Right lung (tissue), 10 donors: ENCODE measurements around the gene MORC2. TPM values are rescaled to one million over a fixed set of nuclear protein-coding genes. Genes with fewer than 3 reads are reported as not detected.
A peak's percentile ranks its signal among the peaks of the same experiment; 100 is the strongest.

Source experiments
- DNase-seq, 2 donors: peaks; one replicate each; pipeline ENCODE4 v3.0.0-alpha.2; 2013
- long read RNA-seq, 8 donors: transcript quantifications; one replicate each; lab custom pipeline, GENCODE V29; 2026
- polyA plus RNA-seq, 5 donors: library from polyadenylated mRNA; unstranded; fragments of 120-200 nt; gene quantifications; one replicate each; pipeline versions ENCODE4 v1.2.1 to v1.2.3, GENCODE V29; 2013; ENCODE audit warnings: inconsistent platforms in 1 of 5, low replicate concordance in 1 of 5; ENCODE audit not compliant: insufficient read length in 5 of 5, insufficient read depth in 1 of 5

The MORC2 gene
- polyA plus RNA-seq, result 10 to 100 TPM; 28.1 to 37.2 (median 35.9) TPM
- long read RNA-seq, donor 1, full-length matches to known transcripts, result 2 of 2 reads
- long read RNA-seq, donor 1, partial matches to known transcripts, result 0 of 2 reads
- long read RNA-seq, donor 1, other reads (novel, unspliced or antisense), result 0 of 2 reads
- long read RNA-seq, donor 2, full-length matches to known transcripts, result 3 of 3 reads
- long read RNA-seq, donor 2, partial matches to known transcripts, result 0 of 3 reads
- long read RNA-seq, donor 2, other reads (novel, unspliced or antisense), result 0 of 3 reads
- long read RNA-seq, donor 3, partial matches to known transcripts, result 0 of 2 reads
- long read RNA-seq, donor 3, other reads (novel, unspliced or antisense), result 0 of 2 reads
- long read RNA-seq, donor 4, full-length matches to known transcripts, result 1 of 1 reads
- long read RNA-seq, donor 4, partial matches to known transcripts, result 0 of 1 reads
- long read RNA-seq, donor 4, other reads (novel, unspliced or antisense), result 0 of 1 reads
- long read RNA-seq, donor 5, result 0 reads
- long read RNA-seq, donor 6, full-length matches to known transcripts, result 2 of 170 reads
- long read RNA-seq, donor 6, partial matches to known transcripts, result 134 of 170 reads
- long read RNA-seq, donor 6, other reads (novel, unspliced or antisense), result 34 of 170 reads
- long read RNA-seq, donor 7, full-length matches to known transcripts, result 5 of 146 reads
- long read RNA-seq, donor 7, partial matches to known transcripts, result 64 of 146 reads
- long read RNA-seq, donor 7, other reads (novel, unspliced or antisense), result 77 of 146 reads
- long read RNA-seq, donor 8, full-length matches to known transcripts, result 1 of 1 reads
- long read RNA-seq, donor 8, partial matches to known transcripts, result 0 of 1 reads
- long read RNA-seq, donor 8, other reads (novel, unspliced or antisense), result 0 of 1 reads

DNA sequence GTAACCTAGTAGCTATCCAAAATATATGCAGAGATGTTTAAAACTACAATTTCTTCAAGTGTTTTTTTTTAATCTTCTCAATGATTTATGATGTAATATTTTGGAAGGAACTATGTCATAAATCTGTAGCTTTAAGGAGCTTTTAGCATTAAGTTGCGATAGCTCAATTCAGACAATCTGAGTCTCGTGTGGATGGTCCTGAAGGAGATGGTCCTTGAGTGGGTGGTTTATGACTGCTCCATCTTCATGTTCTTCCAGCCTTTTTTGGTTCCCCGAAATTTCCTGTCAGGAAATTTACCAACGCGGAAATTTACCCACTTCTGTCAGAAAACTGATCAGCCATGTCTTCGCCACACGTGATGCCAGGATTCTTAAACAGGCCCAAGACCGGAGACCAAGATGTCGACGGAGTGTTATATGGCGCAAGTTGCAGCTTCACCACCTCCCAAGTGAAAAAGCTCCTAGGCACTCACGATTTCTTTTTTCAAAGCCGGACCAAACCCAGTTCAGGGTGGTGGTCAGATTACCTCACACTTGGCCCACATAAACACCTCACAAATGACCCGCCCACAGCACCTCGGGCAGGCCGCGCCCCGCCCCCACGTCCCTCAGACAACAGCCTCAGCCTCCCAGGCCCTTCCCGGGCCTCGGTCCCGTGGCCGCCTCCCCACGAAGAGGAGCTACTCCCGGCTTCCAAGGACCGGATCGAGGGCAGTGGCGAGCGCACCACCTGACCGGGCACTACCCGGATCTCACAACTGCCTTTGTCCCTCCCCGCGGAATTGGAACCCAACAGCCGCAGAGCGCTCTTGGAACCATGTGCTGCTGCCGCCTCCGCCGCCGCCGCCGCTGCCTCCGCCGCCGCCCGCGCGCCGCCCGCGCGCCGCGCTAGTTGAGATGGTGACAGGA is at the start of gene MORC2:
Gene MORC2, minus strand, starts transcription at position 760 of the 909 bp plus-strand sequence. CDS start 885 bp downstream, outside the sequence.
- DNase-seq, result peak in 1 of 2 donors; percentile 24

DNA sequence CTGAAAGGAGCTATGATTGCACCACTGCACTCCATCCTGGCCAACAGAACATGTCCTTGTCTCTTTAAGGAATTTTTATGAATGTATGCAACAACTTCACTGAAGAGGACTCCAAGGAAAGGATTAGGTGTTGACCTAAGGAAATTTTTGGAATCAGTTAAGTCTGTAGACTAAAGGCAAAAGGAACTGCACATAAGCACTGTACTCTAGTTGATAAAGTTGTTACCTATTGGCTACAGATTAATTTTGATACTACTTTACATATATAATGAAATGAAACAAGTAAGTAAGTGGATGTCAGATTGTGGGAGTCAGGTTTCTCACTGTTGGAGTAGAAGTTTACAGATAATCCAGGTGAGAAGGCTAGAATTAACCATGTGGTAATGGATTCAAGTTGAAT is 37.0 kb upstream of the MORC2 start:
- DNase-seq, result no peak

DNA sequence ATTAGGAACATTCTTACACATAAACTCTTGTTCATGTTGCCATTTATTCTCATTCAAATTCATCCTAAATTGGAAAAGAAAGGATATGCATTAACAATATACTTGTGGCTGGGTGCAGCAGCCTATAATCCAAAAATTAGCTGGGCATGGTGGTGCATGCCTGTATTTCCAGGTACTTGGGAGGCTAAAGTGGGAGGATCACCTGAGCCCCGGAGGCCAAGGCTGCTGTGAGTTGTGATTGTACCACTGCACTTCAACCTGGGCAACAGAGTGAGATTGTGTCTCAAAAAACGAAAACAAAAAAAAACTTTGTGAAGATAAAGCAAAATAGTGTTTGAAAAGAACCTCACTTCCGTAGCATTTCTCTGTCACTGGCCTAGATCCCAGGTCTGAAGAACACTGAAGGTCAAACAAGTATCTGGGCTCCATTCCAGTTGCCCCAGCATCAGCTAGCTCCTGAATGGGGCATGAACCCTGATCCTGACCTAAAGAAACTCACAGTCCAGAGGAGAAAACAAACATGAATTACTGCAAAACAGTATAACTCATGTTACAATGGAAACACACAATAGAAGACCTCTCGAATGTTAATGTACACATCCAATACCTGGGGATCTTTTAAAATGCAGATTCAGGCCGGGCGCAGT is 32.7 kb upstream of the MORC2 start:
- DNase-seq, result no peak

DNA sequence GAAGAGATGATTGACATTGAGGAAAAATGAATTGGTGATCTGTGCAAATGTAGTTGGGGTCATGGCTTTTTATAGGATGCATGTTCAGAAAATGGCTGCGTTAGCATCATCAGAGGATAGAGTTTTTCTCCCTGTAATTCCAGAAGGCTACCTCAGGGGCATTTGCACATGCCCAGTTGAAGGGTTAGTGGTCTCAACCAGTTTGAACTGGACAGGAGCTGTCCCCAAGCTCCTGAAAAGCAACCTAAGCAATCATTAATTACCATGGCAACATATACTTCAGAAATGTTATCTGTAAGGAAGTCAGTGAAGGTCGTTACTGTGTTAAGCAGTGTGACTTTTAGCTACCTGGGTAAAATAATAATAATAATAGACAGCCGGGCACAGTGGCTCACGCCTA is 29.8 kb upstream of the MORC2 start:
- no peak for DNase-seq

DNA sequence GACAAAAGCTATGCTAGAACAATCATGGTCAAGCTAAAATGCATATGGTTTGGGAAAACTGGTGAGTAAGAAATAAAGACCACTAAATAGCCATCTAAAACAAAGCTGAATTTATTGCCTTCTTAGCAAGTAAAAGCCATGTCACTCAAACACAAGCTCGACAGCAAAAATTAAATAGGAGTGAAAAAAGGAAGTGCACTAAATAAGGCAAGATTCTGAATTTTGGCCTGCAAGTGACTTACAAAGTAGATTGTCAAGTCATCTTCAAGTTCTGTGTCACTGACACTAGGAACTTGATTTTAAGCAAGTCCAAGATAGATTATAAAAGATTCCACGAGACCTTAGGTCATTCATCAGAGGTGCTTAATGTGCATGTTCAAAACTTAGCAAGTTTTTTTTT is 27.9 kb upstream of the MORC2 start:
- DNase-seq, result no peak

DNA sequence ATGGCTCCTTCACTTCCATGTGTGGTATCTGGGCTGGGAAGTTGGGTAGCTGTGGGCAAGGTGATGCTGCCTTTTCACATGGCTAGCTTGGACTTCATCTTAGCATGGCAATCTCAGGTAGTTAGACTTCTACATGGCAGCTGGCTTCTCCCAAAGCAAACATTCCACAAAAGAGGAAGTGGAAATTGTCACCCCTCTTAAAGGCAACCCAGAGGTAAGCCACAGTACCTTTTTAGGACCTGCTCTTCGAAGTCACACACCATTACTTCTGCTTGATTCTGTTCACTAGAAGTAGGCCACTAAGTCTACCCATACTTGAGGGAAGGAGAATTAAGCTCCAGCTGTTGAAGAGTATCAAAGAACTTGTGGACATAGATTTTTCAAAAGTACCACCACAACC is 26.4 kb upstream of the MORC2 start:
- DNase-seq, result no peak

DNA sequence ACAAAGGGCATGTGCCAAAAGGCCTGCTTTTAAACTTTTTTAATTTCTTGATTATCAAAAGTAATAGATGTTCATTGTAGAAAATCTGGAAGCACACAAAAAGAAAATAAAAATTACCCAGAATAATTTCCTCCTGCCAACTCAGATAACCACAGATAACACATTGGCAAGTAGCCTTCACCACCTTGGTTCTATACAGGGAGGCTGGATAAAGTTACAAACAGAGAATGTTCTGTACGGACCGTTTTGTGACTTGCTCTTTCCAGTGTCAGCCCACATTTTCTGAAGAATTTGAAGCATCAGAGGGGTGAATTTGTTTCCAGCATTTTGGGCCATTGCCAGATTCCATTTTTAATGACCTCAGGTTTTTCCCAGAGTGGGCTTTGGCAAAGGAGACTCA is 24.0 kb upstream of the MORC2 start:
- no peak for DNase-seq

DNA sequence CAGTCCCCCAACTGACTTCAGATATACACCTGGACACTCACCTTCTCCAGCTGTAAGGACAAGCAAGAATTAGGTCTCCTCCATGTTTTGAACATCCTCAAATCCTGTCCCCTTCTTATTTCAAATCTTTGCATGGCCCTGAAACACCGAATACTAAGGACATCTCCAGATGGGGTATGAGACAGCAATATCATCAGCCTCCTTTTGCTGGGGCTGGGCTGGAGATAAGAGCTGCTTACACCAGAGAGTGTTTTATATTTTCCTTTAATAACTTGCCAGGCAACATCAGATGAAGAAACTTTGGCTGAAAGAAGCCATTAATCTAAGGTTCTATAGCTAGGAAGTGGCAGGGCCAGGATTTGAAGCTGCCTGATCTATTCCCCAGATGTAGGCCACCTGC is 22.1 kb upstream of the MORC2 start:
- DNase-seq, result no peak

DNA sequence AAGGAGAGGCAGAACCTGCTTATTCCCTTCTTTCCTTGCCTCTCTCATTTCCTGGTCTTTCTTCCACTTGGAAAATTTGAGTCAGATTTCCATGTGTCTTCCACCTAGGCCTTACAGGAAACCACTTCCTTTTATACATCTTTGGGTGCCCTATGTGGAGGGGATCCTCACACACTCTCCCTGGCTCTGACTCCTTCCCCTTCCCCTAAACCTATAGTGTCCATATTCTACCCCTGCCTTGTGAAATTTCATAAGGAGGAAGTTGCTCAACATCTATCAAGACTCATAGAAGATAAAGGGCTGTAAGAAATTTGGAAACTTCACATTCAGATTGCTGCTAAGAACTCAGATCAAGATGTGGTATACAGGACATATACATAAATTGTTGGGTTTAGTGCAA is 20.9 kb upstream of the MORC2 start:
- no peak for DNase-seq

DNA sequence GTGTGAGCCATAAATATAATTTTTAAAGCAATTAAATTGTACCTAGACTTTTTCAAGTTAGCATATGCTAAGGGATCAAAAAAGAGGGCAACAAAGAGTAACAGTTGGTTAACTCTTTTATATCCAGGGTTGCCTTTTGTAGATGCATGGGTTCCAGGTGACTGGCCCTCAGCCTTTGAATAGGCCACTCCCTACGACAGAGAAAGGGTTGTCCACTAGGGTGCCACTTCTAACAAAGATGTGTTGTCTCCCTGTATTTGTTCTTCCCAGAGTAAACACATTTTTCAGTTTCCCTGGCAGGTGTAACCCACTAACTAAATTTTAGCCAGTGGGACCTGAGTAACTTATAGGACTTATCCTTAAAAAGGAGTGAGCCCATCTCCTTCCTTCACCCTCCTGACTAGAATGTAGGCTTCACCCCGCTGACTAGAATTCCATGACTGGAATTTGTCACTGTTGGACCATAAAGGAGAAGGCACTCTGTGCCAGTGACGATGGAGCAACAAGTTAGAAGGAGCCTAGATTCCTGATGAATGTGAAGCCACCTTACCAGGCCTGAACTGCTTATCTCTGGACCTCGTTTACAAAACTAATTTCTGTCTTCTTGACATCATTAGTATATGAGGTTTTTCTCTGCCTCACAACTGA is 17.1 kb upstream of the MORC2 start:
- DNase-seq, result no peak

DNA sequence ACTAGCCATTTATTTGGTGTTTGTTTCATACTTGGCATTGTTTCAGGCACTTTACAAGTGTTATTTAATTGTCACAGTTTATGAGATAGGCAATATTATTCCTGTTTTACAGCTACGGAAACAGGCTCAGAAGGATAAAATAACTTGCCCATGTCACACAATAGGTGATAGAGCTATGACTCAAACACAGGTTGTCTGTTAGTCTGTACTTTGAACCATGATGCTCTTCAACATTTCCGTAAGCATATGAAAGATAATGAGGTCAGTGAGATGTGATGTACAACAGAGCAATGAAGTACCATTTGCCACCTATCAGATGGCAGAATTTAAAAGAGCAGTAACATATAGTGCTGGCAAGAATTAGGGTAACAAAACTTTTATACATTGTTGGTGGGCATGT is 15.7 kb upstream of the MORC2 start:
- DNase-seq, result no peak

DNA sequence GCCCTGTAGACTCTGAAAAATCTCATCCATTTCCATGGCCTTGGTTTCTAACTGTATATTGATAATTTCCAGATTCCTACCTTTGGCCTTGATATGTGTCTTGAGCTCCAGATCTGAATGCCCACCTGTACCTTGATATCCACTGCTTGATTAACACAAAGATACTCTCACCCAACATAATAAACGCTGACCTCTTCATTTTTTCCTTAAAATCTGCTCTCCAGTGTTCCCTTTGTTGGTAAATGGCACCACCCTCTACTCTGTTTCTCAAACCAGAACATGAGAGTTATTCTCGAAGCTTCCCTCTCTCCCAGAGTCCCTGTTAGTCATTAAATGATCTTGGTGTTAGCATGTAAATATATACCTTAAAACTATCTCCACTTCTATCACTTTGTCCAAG is 13.9 kb upstream of the MORC2 start:
- DNase-seq, result no peak

DNA sequence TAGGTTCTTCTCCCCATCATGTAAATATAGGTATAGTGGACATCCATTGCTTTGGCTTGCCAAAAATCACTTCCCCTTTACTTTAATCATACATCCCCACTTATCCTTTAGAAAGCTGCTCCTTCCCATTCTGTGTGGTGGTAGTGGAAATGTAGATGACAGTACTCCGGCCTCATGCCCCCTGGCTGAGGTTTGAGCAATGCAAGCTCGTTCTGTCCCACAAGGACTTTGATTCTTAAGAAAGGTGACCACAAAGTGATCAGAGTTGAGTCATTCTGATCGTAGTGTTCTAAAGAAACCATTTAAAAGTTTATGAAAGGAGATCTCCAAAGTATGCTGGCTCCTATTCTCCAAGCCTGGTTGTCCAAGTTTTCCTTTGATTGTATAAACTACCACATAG is 11.4 kb upstream of the MORC2 start:
- DNase-seq, result no peak

DNA sequence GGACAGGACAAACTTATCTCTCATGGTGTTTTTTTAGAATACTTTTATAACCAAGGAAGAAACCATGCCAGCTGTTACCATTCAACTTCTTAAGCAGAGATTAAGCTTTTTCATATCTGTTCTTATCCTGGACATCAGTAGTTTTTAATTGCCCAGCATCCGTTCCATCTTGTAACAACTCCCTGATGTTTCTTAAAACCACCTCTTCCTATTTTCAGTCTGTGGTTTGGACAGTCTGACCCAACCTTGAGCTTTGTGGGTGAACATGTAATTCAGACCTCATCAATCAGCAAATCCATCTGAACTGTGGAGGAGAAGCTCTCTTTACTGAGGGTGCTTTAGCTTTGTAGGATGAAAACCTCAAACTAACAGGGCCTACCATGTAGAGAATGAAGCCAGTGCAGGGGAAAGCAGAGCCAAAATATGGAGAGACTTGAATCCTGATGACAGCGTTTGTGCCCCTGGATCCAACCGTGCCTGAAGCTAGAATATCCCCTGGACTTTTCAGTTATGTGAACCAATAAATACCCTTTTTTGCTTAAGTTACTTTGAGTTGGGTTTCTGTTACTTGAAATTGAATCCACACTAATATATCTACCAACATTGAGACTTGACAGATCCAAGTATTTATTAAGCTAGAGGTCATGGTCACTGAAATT is 9.9 kb upstream of the MORC2 start:
- DNase-seq, result no peak

DNA sequence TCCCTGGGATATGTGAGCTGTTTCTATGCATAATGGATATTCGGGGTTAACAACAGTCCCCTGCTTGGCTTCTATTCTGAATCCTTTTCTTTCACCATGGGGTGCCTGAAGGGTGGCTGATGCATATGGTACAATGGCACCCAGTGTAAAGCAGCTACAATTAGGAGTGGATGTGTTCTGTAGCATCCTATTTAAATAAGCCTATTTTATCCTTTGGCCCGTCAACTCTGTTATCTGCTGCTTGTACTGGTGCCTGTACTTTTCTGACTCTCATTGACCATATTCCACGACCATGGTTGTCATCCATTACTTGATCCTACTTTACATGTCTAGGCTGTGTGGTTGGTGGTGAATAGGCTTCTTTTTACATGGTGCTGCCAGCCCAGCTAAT is 1.8 kb upstream of the MORC2 start:
- no peak for DNase-seq

DNA sequence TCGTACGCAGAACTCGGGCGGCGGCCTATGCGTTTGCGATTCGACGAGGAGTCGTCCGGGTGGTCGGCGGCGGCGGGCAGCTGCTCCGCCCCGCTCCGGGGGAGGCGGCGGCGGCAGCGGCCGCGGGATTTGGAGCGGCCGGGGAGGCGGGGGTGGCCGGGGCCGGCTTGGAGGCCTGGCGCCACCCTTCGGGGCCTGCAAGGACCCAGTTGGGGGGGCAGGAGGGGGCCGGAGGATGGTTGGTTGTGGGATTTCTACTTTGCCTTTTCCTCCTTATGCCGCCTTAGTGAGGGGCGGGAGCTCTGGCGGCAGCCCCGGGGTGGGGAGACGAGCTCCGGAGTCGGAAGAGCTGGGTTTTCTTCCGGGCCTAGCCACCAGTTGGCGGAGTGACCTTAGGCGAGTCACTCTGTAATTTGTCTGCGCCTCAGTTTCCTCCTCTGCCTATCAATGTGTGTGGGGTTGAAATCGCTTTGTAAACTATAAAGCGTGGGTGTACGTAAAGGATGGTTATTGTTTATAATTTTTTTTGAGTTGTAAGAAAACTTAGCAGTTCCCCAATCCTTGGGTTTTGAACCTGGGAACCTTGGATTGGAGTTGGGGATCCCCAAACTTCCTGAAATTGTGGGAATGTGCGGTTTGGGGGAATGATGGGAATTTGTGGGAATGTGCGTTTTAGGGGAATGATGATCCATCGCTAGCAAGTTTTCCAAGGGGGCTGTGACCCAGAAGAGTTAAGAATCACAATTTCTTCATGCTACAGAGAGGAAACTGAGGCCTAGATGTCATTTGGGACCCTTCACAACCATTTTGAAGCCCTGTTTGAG is 1.2 kb upstream of the MORC2 start:
- DNase-seq, result peak in 1 of 2 donors; percentile 32

DNA sequence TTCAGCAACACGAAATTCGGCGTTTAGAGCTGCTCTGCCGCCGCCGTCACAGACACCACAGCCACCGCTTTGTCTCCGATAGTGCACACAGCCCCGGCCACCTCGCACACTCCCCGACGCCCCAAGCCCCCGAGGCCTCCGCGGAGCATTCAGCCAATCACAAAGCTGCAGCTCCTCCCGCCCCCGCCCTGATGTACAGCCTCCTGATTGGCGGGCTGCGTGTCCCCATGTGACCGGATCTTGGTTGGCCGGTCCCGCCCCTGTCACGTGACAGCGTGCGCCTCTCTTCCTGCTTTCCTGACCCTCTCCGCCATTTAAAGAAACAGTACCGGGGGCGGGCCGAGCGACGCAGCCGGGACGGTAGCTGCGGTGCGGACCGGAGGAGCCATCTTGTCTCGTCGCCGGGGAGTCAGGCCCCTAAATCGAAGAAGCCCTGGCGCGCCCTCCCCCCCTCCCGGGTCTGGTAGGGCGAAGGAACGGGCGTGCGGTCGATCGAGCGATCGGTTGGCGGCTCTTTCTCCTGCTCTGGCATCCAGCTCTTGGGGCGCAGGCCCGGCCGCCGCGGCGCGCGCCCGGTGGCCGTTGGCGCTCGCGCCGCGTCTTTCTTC is 454 bp upstream of the MORC2 start, which contains the start of gene TUG1:
Gene TUG1, plus strand, starts transcription at position 342 of the 608 bp plus-strand sequence.
- DNase-seq, result peak; percentile 98

DNA sequence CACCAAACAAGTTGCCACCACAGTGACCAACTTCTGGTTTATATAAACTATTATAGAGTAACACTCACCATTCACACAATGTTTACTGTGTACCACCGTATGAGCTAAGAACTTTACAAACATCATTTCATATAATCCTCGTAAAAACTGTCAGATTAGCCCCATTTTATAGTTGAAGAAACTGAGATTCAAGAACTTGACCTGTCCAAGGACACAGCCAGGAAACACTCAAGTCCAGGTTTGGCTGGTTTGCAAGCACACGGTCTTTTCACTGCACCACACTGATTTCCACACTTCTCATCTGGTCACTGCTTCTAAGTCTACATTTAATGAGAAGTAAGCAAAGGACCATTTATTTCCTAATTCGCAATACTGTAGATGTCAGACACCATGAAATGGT is 3.7 kb downstream of the MORC2 start:
- no peak for DNase-seq

DNA sequence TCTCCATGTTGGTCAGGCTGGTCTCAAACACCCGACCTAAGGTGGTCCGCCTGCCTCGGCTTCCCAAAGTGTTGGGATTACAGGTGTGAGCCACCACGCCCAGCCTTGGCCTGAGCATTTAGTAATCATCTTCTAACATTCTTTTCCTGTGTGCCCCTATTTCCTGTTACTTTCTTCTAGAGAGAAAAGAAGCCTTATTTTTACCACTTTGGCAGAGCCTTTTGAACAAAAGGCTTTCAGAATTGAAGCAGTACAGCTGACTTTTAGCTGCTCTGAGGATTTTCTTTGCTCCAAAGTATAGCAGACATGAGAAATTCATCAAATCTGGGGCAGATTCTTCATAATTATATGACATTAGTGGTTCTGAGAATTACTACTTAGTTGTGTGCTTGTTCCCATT is 13.4 kb downstream of the MORC2 start:
- no peak for DNase-seq
